OCI-LY3 (cell line): ENCODE results near the gene EFCAB5.

Experiments used
- CTCF ChIP-seq: fragments of 200-600, 300-600 bp; sonication (generic); IDR thresholded peaks from 2 replicates; pipeline ENCODE4 v1.5.1; 2014; ENCODE audit warnings: antibody characterized with exemption, low read length, low read depth
- EZH2phosphoT487 ChIP-seq: fragments of 200-600 bp; shearing (Covaris generic); IDR thresholded peaks from 2 replicates; pipeline ENCODE4 v1.6.1; 2018; ENCODE audit warnings: antibody characterized with exemption, mixed run types, low read depth

- TF ChIP-seq CTCF (no peak), EZH2phosphoT487 (no peak)
Measured at GRCh38 chr17:30153463-30153862, 212.0 kb downstream of the EFCAB5 start.
